T1000 (cell line): Measurements from ENCODE around the gene NDOR1.

Experiments
- DNase-seq: peaks from one replicate; lab custom pipeline; 2025; ENCODE audit warnings: mixed read lengths; lab: John Stamatoyannopoulos, UW

Gene NDOR1

GRCh38 chr9:137198902-137199283 is 6.6 kb upstream of the NDOR1 start:
- no peak for DNase-seq

GRCh38 chr9:137199411-137200121 is 5.9 kb upstream of the NDOR1 start:
- DNase-seq = no peak

GRCh38 chr9:137200311-137201204 is 4.9 kb upstream of the NDOR1 start, which contains the start of gene TPRN:
TPRN (minus strand) TSS chr9:137200741; CDS start chr9:137200711, 30 bp downstream.
- DNase-seq = peak; percentile 97

GRCh38 chr9:137201205-137201868 is 4.2 kb upstream of the NDOR1 start:
- no peak for DNase-seq

GRCh38 chr9:137202966-137203365 is 2.5 kb upstream of the NDOR1 start:
- no peak for DNase-seq

GRCh38 chr9:137204731-137205125 is 772 bp upstream of the NDOR1 start:
- DNase-seq = no peak

- DNase-seq = no peak
Observed at GRCh38 chr9:137206602-137207001, 1.1 kb downstream of the NDOR1 start.

- no peak for DNase-seq
Observed at GRCh38 chr9:137211532-137211931, 6.0 kb downstream of the NDOR1 start.

GRCh38 chr9:137212520-137212919 is 7.0 kb downstream of the NDOR1 start:
- no peak for DNase-seq

- DNase-seq = no peak
Observed at GRCh38 chr9:137213160-137214060, 7.9 kb downstream of the NDOR1 start.

GRCh38 chr9:137214620-137215019 is 9.1 kb downstream of the NDOR1 start:
- DNase-seq = no peak

GRCh38 chr9:137215196-137215986 is 9.9 kb downstream of the NDOR1 start:
- DNase-seq = no peak

- no peak for DNase-seq
Observed at GRCh38 chr9:137216188-137216965, 10.9 kb downstream of the NDOR1 start.

GRCh38 chr9:137217276-137218211 is 12.0 kb downstream of the NDOR1 start:
- DNase-seq = no peak

- DNase-seq = no peak
Observed at GRCh38 chr9:137218212-137218753, 12.8 kb downstream of the NDOR1 start.

GRCh38 chr9:137218754-137219271 is 13.3 kb downstream of the NDOR1 start:
- no peak for DNase-seq

GRCh38 chr9:137219757-137220316 is 14.3 kb downstream of the NDOR1 start:
- no peak for DNase-seq
